Measurements from ENCODE around the gene CLCN1. TPM values are rescaled to one million over a fixed set of nuclear protein-coding genes. Genes with fewer than 3 reads are reported as not detected.

The CLCN1 gene
- total and polyA plus RNA-seq, 10 of the 15 experiments (the other 5 are each of a cell fraction or from before 2014, with no cell fraction given): 0.30 TPM; not detected in 9

DNA sequence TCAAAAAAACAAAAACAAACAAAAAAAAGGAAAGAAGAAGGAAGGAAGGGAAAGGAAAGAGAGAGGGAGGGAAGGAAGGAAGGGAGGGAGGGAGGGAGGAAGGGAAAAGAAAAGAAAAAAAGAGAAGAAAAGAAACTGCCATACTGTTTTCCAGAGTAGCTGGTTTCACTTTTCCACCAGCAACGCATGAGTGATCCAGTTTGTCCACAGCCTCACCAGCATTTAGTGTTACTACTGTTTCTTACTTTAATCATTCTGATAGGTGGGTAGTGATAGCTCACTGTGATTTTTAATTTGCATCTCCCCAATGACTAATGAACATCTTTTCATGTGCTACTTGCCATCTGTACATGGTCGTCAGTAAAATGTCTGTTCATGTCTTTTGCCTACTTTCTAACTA lies 43.0 kb upstream of the CLCN1 start (continued):
- TF ChIP-seq PAX8 (IDR thresholded peaks at IDR 0.05): no peak
- no peak for TF ChIP-seq KLF5 (IDR thresholded peaks at IDR 0.05; ENCODE audit: partially characterized antibody)
- no peak for TF ChIP-seq NFXL1 (IDR thresholded peaks at IDR 0.05; ENCODE audit: borderline replicate concordance)

DNA sequence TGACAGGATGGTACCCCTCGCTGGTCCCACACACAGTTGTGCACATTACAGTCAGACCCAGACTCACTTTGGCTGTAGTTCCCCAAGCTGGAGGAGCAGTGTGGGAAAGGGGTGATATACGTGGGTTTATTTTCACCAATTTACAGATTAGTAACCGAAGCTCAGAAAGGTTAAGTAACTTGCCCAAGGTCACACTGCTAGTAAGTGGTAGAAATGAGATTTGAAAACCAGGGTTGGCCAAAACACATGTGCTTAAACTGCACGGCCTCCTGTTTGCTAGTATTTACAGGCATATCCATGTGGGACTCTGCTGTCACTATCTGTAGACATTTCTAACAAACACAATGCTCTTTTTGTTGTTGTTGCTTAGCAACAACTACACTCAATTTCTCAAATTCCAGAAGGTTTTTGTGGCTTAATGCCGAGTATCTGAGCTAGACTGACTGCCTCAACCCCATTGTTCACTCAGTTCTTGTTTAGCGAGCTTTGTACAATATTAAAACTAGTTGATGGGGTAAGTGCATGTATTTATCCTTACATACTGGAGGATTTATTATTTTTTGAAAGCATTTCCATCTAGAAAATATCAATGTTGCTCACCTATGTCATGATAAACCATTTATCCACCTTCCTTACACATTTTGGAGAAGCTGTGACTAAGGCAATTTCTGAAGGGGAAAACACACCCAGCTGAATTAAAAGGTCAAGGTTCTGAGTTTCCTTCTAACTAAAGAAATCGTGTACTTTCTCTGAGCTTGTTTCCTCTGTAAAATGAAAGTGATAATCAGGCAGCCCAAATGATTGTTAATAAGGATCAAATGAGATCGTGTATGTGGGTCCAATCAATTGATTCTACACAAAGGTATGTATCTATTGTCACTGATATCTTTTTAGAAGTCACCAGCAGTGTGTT lies 36.5 kb upstream of the CLCN1 start:
- FAIRE-seq (peak; percentile 59), ATAC-seq (peak; percentile 57), DNase-seq (ENCODE audit: low read depth, low spot score) (no peak)
- POLR2A ChIA-PET: interaction anchor here (0.6 to 1.5 kb wide), 3 partner anchors 9 to 16 kb away, joined by 3 to 7 read pairs (median 4); partner anchors contain the start of genes CASP2 and GSTK1
- peak overlapping the region; percentile 17; the same call in 1 of the 2 replicates for H3K4me2 ChIP-seq (ENCODE audit: control insufficient read depth, insufficient read depth)
- CTCF ChIA-PET: interaction anchor here (0.6 to 2.3 kb wide), 14 partner anchors 9 to 137 kb away, joined by 3 to 12 read pairs (median 4); partner anchors contain the start of genes CASP2 and GSTK1
- SMC1A ChIA-PET (ENCODE audit: uncharacterized antibody, unreplicated experiment): interaction anchor here (0.9 to 1.5 kb wide), 7 partner anchors 9 to 49 kb away, joined by 3 to 6 read pairs (median 4); partner anchors contain the start of genes CASP2 and GSTK1
- TF ChIP-seq, protein P1, sequence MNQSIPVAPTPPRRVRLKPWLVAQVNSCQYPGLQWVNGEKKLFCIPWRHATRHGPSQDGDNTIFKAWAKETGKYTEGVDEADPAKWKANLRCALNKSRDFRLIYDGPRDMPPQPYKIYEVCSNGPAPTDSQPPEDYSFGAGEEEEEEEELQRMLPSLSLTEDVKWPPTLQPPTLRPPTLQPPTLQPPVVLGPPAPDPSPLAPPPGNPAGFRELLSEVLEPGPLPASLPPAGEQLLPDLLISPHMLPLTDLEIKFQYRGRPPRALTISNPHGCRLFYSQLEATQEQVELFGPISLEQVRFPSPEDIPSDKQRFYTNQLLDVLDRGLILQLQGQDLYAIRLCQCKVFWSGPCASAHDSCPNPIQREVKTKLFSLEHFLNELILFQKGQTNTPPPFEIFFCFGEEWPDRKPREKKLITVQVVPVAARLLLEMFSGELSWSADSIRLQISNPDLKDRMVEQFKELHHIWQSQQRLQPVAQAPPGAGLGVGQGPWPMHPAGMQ (IDR thresholded peaks at IDR 0.05; ENCODE audit: borderline replicate concordance): no peak
- TF ChIP-seq MEF2A (IDR thresholded peaks at IDR 0.05; ENCODE audit: insufficient read depth, low read depth, low read length) (no peak), BMI1 (IDR thresholded peaks at IDR 0.05; ENCODE audit: borderline replicate concordance) (peak; percentile 32; the same call in 1 of the 2 replicates), SREBF2 (IDR thresholded peaks at IDR 0.05; ENCODE audit: low read length) (no peak)
- H2AFZ ChIP-seq (ENCODE audit: control insufficient read depth, low read depth, low read length): peak overlapping the region; percentile 69
- no peak overlapping the region for H3K9ac ChIP-seq (ENCODE audit: control insufficient read depth, insufficient read depth, low read length)
- H3K79me2 ChIP-seq (ENCODE audit: control insufficient read depth, insufficient read depth, low read length): no peaks in the 10 kb centered on the region
- BruUV-seq (replicated peaks): no TSS peak
- H3K27me3 ChIP-seq (replicated peaks in 1 of 2; ENCODE audit: control insufficient read depth in 2 of 2, insufficient read depth in 2 of 2, low read length in 1 of 2): no peaks in the 10 kb centered on the region
- no peaks in the 10 kb centered on the region for H3K9me3 ChIP-seq (replicated peaks; ENCODE audit: control insufficient read depth, insufficient read depth, low read length)
- H3K27ac ChIP-seq (ENCODE audit: control insufficient read depth, insufficient read depth): no peak overlapping the region
- peaks cover 7% of the 10 kb centered on the region for H3K4me1 ChIP-seq (ENCODE audit: control insufficient read depth, insufficient read depth, low read length)
- H3K4me3 ChIP-seq: no peak overlapping the region
- in situ Hi-C loops (cut with MboI): no loop called here
- H4K20me1 ChIP-seq (ENCODE audit: control insufficient read depth, insufficient read depth): no peaks in the 10 kb centered on the region
- WGBS (ENCODE audit: insufficient coverage, insufficient replicate concordance, low lambda C conversion rate, missing lambda C conversion rate): 59% methylated on average over 8 of the region's 8 CpGs
- RAD21 ChIA-PET (ENCODE audit: unreplicated experiment): interaction anchor here (1.2 to 1.3 kb wide), 2 partner anchors 16 to 39 kb away, joined by 3 to 5 read pairs; partner anchors contain the start of gene GSTK1
- H3K36me3 ChIP-seq (ENCODE audit: control insufficient read depth in 2 of 2, insufficient read depth in 2 of 2, low read length in 1 of 2): no peaks in the 10 kb centered on the region
- intact Hi-C loops (cut with micrococcal nuclease; ENCODE audit: unreplicated experiment): no loop called here
